HG03520 (cell line): Measurements from ENCODE around the gene FIZ1.
A peak's percentile ranks its signal among the peaks of the same experiment; 100 is the strongest.
"Not testable (repeated sequence)": the region's sequence is repeated elsewhere in the genome, so short reads cannot be mapped to it uniquely, and the experiment has no call there.

Experiments
- ATAC-seq: cut with Tn5 transposase; IDR thresholded peaks from one replicate; pipeline ENCODE4 v1.9.1; 2021; ENCODE audit warnings: mild to moderate bottlenecking, moderate library complexity; ENCODE audit not compliant: unreplicated experiment

Gene FIZ1

GRCh38 chr19:55596304-55596703 lies 3.0 kb downstream of the FIZ1 start:
- no peak for ATAC-seq

DNA sequence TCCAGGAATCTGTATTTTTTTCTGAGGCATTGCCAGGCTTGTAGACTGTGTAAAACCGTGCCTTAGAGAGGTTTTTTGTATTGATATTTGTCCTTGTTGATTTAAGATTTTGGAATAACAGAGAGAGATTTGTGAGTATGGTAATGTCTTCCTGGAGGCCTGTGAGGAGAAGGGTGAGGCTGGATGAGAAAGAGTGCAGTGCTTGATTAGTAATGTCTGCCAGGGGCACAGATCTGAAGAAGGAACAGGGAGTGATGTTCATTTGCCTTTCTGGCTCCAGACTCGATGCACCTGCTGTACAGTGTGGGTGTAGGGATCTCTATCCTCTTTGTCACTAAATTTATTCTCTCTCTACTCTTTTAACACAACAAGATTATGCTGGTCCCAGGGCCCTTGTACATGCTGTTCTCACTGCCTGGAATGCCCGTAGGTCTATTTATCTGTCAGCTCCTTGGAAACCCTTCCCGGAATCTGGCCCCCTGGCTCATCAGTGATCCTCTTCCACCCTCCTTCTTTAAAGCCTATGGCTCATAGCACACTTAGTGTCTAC lies 4.2 kb downstream of the FIZ1 start:
- no peak for ATAC-seq

GRCh38 chr19:55593096-55593772 lies 6.1 kb downstream of the FIZ1 start:
- no peak for ATAC-seq

DNA sequence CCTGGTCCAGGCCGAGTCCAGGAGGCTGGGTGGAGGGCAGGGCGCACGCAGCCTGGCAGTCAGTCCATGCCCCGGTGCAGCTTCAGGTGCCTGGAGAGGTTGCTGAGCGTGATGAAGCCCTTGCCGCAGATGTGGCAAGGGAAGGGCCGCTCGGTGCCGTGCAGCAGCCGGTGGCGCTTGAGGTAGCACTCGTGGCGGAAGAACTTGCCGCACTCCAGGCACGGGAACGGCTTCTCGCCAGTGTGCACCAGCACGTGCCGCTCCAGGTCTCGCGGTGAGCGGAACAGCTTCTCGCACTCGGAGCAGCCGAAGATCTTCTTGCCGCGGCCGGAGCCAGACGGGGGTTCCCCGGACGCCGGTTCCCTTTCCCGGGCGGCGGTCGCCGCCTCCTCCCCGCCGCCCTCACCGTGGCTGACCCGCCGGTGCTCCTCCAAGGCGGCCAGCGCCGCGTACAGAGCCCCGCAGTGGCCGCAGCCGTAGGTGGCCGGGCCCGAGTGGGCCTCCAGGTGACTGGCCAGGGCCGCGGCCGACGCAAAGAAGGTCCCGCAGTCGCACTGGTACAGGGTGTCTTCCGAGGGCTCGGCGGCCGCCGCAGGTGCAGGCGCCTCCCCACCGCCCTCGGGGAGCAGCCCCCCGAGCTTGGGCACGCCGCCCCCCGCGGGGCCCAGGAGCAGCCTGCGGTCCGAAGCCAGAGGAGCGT lies 6.8 kb downstream of the FIZ1 start:
- no peak for ATAC-seq

DNA sequence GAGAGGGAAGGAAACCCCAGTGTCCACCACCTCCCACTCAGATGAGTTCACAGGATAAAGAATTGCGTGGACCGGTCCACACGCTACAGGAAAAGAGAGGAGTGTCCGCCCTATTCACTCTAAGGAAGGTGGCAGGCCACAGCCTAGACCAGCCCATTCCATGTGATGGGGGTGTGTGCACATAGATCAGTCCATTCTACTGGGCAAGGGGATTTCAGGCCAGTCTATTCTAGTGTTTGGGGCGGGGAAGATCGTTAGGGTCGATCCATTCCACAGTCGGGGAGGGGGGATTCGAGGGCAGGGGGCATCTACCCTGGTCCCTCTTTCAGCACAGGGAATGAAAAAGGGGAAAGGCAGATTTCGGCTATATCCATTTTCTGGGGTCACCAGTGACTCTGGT lies 7.8 kb downstream of the FIZ1 start:
- ATAC-seq = no peak

- no peak for ATAC-seq
Observed at GRCh38 chr19:55590617-55591016, 8.7 kb downstream of the FIZ1 start.

- ATAC-seq = no peak
Observed at GRCh38 chr19:55590109-55590508, 9.2 kb downstream of the FIZ1 start.

DNA sequence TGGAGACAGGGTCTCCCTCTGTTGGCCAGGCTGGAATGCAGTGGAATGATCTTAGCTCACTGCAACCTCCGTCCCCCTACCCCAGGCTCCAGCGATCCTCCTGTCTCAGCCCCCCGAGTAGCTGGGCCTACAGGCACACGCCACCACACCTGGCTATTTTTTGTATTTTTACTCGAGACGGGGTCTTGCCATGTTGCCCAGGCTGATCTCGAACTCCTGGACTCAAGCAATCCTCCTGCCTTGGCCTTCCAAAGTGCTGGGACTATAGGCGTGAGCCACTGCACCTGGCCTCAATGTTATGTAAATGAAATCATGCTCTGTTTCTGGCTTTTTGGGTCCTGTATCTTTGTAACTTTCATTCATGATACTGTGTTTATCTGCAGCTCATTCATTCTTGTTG lies 10.6 kb downstream of the FIZ1 start:
- ATAC-seq = no peak

GRCh38 chr19:55586976-55587668 lies 12.2 kb downstream of the FIZ1 start:
- ATAC-seq = peak; percentile 56

DNA sequence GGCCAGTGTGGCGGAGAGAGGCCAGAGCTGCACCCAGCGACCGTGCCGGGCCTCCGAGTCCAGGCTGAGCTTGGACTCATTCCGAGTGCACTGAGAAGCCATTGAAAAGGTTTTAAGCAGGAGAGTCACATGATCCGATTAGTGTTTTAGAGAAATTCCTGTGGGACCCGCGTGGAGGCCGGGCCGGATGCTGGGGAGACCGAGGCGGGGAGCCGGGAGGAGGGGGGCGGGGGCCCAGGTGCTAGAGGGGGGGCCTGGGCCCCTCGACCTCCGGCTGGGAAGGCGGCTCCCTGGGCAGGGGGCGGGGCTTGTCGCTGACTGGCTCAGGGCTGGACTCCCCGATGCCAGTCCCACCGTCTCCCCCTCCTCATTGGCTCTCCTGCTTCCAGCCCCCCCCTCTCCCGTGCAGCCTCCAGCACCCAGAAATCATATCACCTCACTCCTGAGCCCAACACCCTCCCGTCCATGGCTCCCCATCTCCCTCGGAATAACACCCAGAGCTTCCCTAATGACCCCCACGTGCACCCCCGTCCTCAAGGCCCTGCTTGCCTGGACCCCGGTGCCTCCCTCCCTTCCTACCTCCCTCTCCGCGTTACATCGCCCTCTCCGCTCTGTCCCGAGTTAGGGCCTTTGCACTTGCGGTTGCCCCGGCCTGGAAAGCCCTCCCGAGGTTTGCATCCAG lies 13.5 kb downstream of the FIZ1 start:
- ATAC-seq = no peak

GRCh38 chr19:55584871-55585270 lies 14.4 kb downstream of the FIZ1 start:
- no peak for ATAC-seq

DNA sequence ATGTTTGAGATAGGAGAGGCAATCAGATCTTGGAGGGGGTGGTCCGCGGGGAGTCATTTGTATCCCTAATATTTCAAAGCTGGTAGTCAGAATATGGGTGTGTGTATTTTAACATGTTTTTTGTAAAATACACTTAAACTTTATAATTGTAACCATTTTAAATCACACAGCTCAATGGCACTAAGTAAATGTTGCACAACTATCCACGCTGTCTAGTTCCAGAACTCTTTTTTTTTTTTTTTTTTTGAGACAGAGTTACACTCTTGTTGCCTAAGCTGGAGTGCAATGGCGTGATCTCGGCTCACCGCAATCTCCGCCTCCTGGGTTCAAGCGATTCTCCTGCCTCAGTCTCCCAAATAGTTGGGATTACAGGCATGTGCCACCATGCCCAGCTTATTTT lies 15.4 kb downstream of the FIZ1 start:
- not testable (repeated sequence) for ATAC-seq

GRCh38 chr19:55582284-55582683 lies 17.0 kb downstream of the FIZ1 start:
- ATAC-seq = not testable (repeated sequence)

DNA sequence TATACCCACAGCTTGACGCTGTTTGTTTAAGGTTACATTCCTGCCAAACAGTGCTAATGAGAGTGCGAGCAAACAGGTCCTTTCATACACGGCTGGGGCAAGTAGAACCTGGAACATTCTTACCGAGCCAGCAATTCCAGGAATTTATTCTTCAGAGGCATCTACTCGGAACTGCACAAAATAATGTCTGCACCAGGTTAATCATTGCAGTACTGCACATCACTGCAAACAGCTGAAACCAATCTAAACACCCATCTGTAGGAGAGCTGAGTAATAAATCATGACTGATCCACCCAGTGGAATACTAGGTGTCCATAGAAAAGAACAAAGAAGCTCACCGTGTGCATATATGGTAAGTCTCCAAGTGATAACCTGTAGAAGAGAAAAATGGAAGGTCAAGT lies 17.5 kb downstream of the FIZ1 start:
- no peak for ATAC-seq

DNA sequence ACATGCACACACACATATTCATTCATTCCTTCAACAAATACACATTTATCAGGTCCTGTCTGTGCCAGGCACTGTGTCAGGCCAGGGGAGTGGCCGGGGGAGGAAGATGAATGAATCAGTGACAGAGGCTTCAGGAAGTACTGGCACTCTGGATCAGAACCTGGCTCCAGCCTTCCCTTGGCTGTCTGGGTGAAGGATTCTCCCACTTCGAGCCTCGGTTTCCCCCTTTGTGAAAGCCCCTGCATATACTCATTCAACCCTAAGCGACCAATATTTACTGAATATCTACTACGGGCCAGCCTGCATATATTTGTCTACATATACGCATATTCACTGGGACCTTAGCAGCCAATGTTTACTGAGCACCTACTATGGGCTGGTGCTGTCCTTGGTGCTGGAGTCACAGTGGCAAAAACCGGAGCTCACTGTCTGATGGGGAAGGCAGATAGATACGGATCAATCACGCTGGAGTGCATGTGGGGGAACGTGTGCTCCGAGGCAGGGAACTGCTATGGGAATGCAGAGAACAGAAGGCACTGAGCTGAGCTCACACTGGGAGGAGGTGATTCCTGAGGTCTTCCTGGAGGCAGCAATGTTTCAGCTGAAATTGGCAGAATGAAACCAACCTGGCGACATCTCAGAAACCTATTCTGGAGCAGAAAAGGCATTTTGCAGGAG lies 18.0 kb downstream of the FIZ1 start:
- no peak for ATAC-seq

DNA sequence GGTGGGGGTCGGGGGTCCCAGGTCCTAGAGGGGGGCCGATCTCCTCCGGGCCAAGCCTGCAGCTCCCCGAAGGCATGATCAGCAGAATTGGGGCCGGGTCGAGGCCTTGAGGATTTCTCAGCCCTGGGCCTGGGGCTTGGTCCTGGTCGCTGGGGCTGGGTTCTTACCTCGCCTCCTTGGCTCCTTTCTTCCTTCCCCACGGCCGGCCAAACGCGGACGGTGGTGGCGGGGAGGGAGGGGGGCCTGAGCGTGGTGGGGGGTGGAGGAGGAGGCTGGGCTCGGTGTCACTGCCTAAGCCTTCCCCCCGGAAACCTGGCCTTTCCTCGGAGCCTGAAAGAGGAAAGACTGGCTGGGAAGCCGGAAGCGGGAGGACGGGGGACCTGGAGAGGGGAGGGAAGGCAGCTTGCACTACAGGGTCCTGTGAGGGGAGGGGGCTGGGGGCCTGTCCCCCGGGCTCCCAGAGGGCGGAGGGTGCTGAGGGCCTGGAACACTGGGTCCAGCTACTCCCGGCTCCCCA lies 18.6 kb downstream of the FIZ1 start, which contains the start of gene ZNF579:
TSS of gene ZNF579 (minus strand) at position 221 of the 517 bp plus-strand sequence. CDS start 1,209 bp downstream, outside the sequence.
- ATAC-seq = no peak

GRCh38 chr19:55579766-55580621 lies 19.3 kb downstream of the FIZ1 start:
- ATAC-seq = no peak

GRCh38 chr19:55578761-55579747 lies 20.3 kb downstream of the FIZ1 start:
- no peak for ATAC-seq
